HG02938 (cell line): ENCODE measurements around the gene BDH1.

Experiments
- ATAC-seq: cut with Tn5 transposase; IDR thresholded peaks from one replicate; pipeline ENCODE4 v1.9.1; 2021; ENCODE audit warnings: mild to moderate bottlenecking, moderate library complexity; ENCODE audit not compliant: unreplicated experiment

BDH1 gene

GRCh38 chr3:197508051-197508451 lies 47.7 kb downstream of the BDH1 start:
- no peak for ATAC-seq

- no peak for ATAC-seq
Measured at GRCh38 chr3:197507541-197507940, 48.2 kb downstream of the BDH1 start.

- no peak for ATAC-seq
Measured at GRCh38 chr3:197507081-197507480, 48.7 kb downstream of the BDH1 start.

- ATAC-seq: no peak
Measured at GRCh38 chr3:197505796-197506548, 49.8 kb downstream of the BDH1 start.

- no peak for ATAC-seq
Measured at GRCh38 chr3:197504641-197505121, 51.1 kb downstream of the BDH1 start.

GRCh38 chr3:197504229-197504628 lies 51.5 kb downstream of the BDH1 start:
- no peak for ATAC-seq

- no peak for ATAC-seq
Measured at GRCh38 chr3:197503652-197504051, 52.1 kb downstream of the BDH1 start.

- ATAC-seq: peak; percentile 52
Measured at GRCh38 chr3:197501879-197502620, 53.7 kb downstream of the BDH1 start.

- no peak for ATAC-seq
Measured at GRCh38 chr3:197501496-197501878, 54.3 kb downstream of the BDH1 start.

- no peak for ATAC-seq
Measured at GRCh38 chr3:197500812-197501211, 55.0 kb downstream of the BDH1 start.

GRCh38 chr3:197499427-197499826 lies 56.3 kb downstream of the BDH1 start:
- no peak for ATAC-seq

- ATAC-seq: no peak
Measured at GRCh38 chr3:197498499-197499241, 57.1 kb downstream of the BDH1 start.

GRCh38 chr3:197496746-197497125 lies 59.0 kb downstream of the BDH1 start:
- no peak for ATAC-seq

GRCh38 chr3:197495999-197496745 lies 59.6 kb downstream of the BDH1 start:
- ATAC-seq: no peak

- ATAC-seq: no peak
Measured at GRCh38 chr3:197495499-197495898, 60.3 kb downstream of the BDH1 start.

GRCh38 chr3:197495059-197495455 lies 60.7 kb downstream of the BDH1 start:
- ATAC-seq: no peak

- no peak for ATAC-seq
Measured at GRCh38 chr3:197494366-197495058, 61.3 kb downstream of the BDH1 start.

GRCh38 chr3:197493049-197493448 lies 62.7 kb downstream of the BDH1 start:
- ATAC-seq: no peak

- no peak for ATAC-seq
Measured at GRCh38 chr3:197491923-197492664, 63.7 kb downstream of the BDH1 start.

- ATAC-seq: no peak
Measured at GRCh38 chr3:197491478-197491877, 64.3 kb downstream of the BDH1 start.
